Transverse colon (tissue), 4 donors: ENCODE data around the gene SCGB1C2. TPM values are rescaled to one million over a fixed set of nuclear protein-coding genes. Genes with fewer than 3 reads are reported as not detected.

ENCODE experiments used
- DNase-seq: peaks from one replicate; pipeline ENCODE4 v3.0.0-alpha.2; 2019
- H3K27ac ChIP-seq, 4 donors: fragments of 200-600 bp; sonication (generic); 2 replicates each; pipeline ENCODE4 v1.5.1; 2016 to 2018; ENCODE audit warnings: inconsistent platforms in 4 of 4
- H3K27me3 ChIP-seq: fragments of 200-600 bp; sonication (generic); 2 replicates; pipeline ENCODE4 v1.5.1; 2017; ENCODE audit warnings: inconsistent platforms
- H3K36me3 ChIP-seq, 4 donors: fragments of 200-600 bp; sonication (generic); 2 replicates each; pipeline ENCODE4 v1.5.1; 2017 to 2019; ENCODE audit warnings: inconsistent platforms in 4 of 4
- H3K4me1 ChIP-seq, 4 donors: fragments of 200-600 bp; sonication (generic); 2 replicates each; pipeline ENCODE4 v1.5.1; 2017 to 2020; ENCODE audit warnings: inconsistent platforms in 4 of 4
- H3K4me3 ChIP-seq, 4 donors: fragments of 200-600 bp; sonication (generic); 1 replicate in 1 of 4; 2 replicates in 3 of 4; pipeline versions ENCODE4 v1.5.1 to v1.6.1; 2017 to 2019; ENCODE audit warnings: inconsistent platforms in 4 of 4
- H3K9me3 ChIP-seq, 2 donors: fragments of 200-600 bp; sonication (generic); 2 replicates each; pipeline ENCODE4 v1.5.1; 2017 to 2019; ENCODE audit warnings: inconsistent platforms in 2 of 2
- EP300 ChIP-seq: sonication (generic); formaldehyde crosslinking; IDR thresholded peaks from one replicate; pipeline ENCODE4 v1.6.1; 2017; ENCODE audit warnings: antibody characterized with exemption, low read depth
- POLR2A ChIP-seq: fragments of 450-650 bp; IDR thresholded peaks from one replicate; pipeline ENCODE4 v1.6.1; 2016; ENCODE audit warnings: antibody characterized with exemption, mild to moderate bottlenecking, moderate library complexity
- POLR2AphosphoS5 ChIP-seq, 3 donors: sonication (generic); formaldehyde crosslinking; IDR thresholded peaks; one replicate each; pipeline ENCODE4 v1.6.1; 2016; ENCODE audit warnings: antibody characterized with exemption in 3 of 3
- WGBS, 2 donors: methylation state at CpG; one replicate each; pipeline ENCODE4 v1.1.5; 2018; ENCODE audit warnings: low coverage in 1 of 2; 5-methylcytosine and 5-hydroxymethylcytosine counted together
- in situ Hi-C, 4 donors: fragments of 200-750 bp; cut with MboI; loops; one replicate each; pipeline versions ENCODE4 v1.15.0 to v1.15.1; 2017; ENCODE audit warnings: low sequenced_read_pairs in 3 of 4, low pct_ligation_motif_present in 1 of 4, low pct_unique_long_range_greater_than_20kb in 1 of 4
- intact Hi-C: fragments of 100-400 bp; cut with DNase I; formaldehyde crosslinking; loops from one replicate; pipeline ENCODE4 v1.15.1; 2023; ENCODE audit warnings: low total_unique reads
- total RNA-seq, 4 donors: library from RNA; depleted of rRNA; stranded (reverse); fragments of >200 nt; gene quantifications; one replicate each; pipeline ENCODE4 v1.1.0, GENCODE V29; 2016
- TF ChIP-seq, protein P1 (sequence below), 5 experiments: fragments of 200-600 bp in 3 of 5; fragments of 450-650 bp in 2 of 5; sonication (generic) in 3 of 5; IDR thresholded peaks; 1 replicate in 2 of 5; 2 replicates in 3 of 5; pipeline ENCODE4 v1.5.1; 2016 to 2017; ENCODE audit warnings: antibody characterized with exemption in 5 of 5, inconsistent platforms in 3 of 5, mild to moderate bottlenecking in 2 of 5, moderate library complexity in 1 of 5

SCGB1C2 gene
- total RNA-seq, 4 donors from 2014 or later: not detected

DNA sequence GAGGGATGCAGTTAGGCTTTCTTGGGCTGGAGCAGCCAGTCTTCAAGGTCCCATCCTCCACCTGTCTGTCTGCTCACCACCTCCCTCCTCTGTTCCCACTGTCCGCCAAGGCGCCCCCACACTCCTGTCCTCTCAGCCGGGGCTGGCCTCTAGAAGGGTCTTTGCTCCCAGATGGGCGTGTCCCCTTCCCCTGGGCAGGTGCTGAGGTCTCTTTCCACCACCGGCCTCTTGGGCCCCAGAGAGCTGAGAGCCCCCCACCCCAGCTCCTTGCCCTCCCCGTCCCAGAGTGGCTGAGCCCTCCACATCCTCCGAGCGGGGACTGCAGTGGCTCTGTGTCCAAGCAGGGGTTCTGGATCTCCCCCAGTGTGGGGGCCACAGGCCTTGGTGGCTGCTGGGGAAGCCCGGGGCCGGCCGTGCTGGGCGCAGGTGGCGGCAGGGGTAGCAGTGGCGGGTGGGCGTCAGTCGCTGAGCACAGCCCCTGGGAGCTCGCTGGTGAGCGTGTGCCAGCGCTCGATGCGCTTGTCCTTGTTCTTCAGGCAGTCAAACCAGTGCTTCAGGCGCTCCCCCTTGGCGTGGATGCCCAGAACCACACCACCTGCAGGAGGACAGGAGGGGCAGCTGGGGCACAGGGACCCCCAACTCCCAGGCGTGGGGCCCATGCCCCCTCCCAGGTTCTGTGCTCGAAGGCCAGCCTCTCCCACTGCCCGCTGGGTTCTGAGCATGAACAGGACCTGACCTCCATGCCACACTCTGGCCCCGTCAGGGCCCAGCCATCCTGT, 9.8 kb downstream of the SCGB1C2 start:
- TF ChIP-seq POLR2AphosphoS5 (IDR thresholded peaks at IDR 0.05) (no peak), EP300 (no peak), POLR2A (no peak)
- TF ChIP-seq, protein P1, sequence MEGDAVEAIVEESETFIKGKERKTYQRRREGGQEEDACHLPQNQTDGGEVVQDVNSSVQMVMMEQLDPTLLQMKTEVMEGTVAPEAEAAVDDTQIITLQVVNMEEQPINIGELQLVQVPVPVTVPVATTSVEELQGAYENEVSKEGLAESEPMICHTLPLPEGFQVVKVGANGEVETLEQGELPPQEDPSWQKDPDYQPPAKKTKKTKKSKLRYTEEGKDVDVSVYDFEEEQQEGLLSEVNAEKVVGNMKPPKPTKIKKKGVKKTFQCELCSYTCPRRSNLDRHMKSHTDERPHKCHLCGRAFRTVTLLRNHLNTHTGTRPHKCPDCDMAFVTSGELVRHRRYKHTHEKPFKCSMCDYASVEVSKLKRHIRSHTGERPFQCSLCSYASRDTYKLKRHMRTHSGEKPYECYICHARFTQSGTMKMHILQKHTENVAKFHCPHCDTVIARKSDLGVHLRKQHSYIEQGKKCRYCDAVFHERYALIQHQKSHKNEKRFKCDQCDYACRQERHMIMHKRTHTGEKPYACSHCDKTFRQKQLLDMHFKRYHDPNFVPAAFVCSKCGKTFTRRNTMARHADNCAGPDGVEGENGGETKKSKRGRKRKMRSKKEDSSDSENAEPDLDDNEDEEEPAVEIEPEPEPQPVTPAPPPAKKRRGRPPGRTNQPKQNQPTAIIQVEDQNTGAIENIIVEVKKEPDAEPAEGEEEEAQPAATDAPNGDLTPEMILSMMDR (IDR thresholded peaks at IDR 0.05): no peak
- DNase-seq: no peak
- Histone ChIP-seq H3K9me3 (no peaks in the 10 kb centered on the region), H3K4me1 (peaks cover 0 to 3% (median 1%) of the 10 kb centered on the region in 4 donors), H3K27ac (no peak overlapping the region), H3K27me3 (no peaks in the 10 kb centered on the region), H3K4me3 (no peak overlapping the region), H3K36me3 (no peaks in the 10 kb centered on the region)
- in situ Hi-C loops (no loop called here), intact Hi-C loops (loop anchor here (5.0 kb wide), 2 partner anchors 240 to 1145 kb away; no protein-coding TSS in a partner anchor)
- 83% methylated on average over 24 of the region's 27 CpGs; no CpG with 5 or more reads in 1 of the 2 donors for WGBS, 2 donors

DNA sequence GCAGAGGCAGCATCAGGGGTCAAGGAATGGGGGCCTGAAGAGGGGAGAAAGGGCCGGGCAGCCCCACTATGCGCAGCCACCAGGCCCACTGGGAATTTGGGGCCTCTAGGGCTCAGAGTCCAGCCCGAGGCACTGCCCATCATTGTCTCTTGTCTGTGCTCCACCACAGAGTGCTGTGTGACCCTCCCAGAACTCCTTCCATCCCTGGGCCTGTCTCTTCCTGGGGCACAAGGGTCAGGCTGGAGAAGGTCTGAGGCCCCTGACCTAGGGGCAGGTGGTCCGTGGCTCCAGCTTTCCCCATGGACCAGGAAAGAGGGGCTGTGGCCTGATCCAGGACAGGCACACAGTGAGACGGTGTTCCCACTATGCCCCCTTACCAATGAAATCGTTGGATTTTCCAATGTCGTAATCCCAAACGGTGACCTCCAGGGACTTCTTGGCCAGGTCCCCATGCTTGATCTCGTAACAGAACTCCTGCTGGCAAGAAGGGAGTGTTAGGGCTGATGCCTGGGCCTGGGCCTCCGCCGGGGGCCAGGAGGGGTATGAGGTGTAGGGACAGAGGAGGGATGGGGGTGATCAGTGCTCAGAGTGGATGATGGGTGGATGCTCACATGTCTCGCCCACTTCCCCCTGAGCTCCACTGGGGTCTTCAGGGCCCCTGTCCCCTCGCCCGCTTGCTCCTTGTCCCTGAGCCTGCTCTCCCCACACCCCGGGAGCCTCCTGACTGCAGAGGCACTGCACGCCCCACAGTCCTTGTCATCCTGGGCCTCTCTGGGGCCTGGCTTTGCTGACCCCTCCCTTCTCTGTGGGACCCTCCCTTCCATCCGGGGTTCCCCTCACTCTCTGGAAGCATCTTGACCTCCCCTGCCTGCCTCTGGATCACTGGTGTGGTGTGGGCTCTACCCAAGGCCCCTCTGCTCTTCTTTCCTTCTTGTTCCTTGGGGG, 10.7 kb downstream of the SCGB1C2 start:
- intact Hi-C loops: loop anchor here (5.0 kb wide), 2 partner anchors 239 to 1144 kb away; no protein-coding TSS in a partner anchor
- H3K4me3 ChIP-seq: no peak overlapping the region
- H3K9me3 ChIP-seq: no peaks in the 10 kb centered on the region
- no peaks in the 10 kb centered on the region for H3K36me3 ChIP-seq
- DNase-seq: no peak
- 80 to 82% methylated on average over 6 to 17 of the region's 17 CpGs for WGBS, 2 donors
- peaks cover 0 to 3% (median 1%) of the 10 kb centered on the region in 4 donors for H3K4me1 ChIP-seq
- in situ Hi-C loops: no loop called here
- H3K27me3 ChIP-seq: no peaks in the 10 kb centered on the region
- TF ChIP-seq POLR2AphosphoS5 (IDR thresholded peaks at IDR 0.05) (no peak), EP300 (no peak), POLR2A (no peak)
- TF ChIP-seq, protein P1 (IDR thresholded peaks at IDR 0.05): no peak
- H3K27ac ChIP-seq: no peak overlapping the region

DNA sequence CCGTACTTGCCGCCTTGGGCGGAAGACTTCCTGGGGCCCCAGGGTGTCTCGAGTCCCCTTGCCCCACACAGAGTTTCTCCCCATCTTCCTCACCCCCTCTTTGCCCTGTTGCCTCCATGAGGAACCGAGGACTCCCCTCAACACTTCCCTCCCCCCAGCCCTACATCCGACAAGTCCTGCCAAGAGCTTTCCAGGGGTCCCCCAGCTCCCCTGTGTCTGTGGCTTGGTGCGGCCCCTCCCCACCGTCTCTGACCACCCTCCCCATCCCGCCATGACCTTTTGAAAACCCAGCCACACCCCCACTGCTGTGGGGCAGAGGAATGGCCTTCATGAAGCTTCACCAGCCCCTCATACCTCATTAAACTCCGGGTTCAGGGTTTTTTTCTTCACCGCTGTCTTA, 11.4 kb downstream of the SCGB1C2 start:
- H3K27me3 ChIP-seq: no peaks in the 10 kb centered on the region
- H3K4me1 ChIP-seq: peaks cover 0 to under 1% (median under 1%) of the 10 kb centered on the region in 4 donors
- 75 to 76% methylated on average over 10 to 11 of the region's 11 CpGs for WGBS, 2 donors
- TF ChIP-seq EP300 (no peak), POLR2A (no peak), POLR2AphosphoS5 (IDR thresholded peaks at IDR 0.05) (no peak)
- TF ChIP-seq, protein P1 (IDR thresholded peaks at IDR 0.05): no peak
- H3K27ac ChIP-seq: no peak overlapping the region
- no peaks in the 10 kb centered on the region for H3K9me3 ChIP-seq
- H3K36me3 ChIP-seq: no peaks in the 10 kb centered on the region
- no peak overlapping the region for H3K4me3 ChIP-seq
- intact Hi-C loops: loop anchor here (5.0 kb wide), 2 partner anchors 239 to 1144 kb away; no protein-coding TSS in a partner anchor
- DNase-seq: no peak
- in situ Hi-C loops: no loop called here

DNA sequence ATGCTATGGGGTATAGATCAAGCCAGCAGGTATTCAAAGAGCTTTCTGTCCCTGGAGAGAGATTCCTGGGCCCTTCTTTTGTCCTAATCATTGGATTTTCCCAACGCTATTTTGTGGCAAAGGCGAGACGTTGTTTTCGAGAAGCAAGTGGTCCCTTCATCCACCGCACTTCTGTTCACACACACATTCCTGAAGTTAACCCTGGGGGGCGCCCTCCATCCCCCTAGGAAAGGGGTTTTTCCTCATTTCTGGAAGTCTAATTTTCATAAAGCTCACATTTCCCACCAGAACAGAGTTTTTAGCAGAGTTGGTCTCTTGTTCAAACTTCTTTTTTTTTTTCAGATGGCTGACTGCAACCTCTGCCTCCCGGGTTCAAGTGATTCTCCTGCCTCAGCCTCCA, 11.9 kb downstream of the SCGB1C2 start:
- H3K4me1 ChIP-seq: no peaks in the 10 kb centered on the region
- intact Hi-C loops: loop anchor here (5.0 kb wide), 2 partner anchors 238 to 1143 kb away; no protein-coding TSS in a partner anchor
- TF ChIP-seq POLR2A: no peak
- H3K9me3 ChIP-seq: no peaks in the 10 kb centered on the region
- no peak for DNase-seq
- no peaks in the 10 kb centered on the region for H3K36me3 ChIP-seq
- no peak overlapping the region for H3K4me3 ChIP-seq
- H3K27me3 ChIP-seq: no peaks in the 10 kb centered on the region
- no peak overlapping the region for H3K27ac ChIP-seq
- in situ Hi-C loops: no loop called here
- 85 to 86% methylated on average over 7 of the region's 7 CpGs for WGBS, 2 donors
